HCT116 (cell line): ENCODE data around the gene APBA1. TPM values are rescaled to one million over a fixed set of nuclear protein-coding genes. Genes with fewer than 3 reads are reported as not detected.

ENCODE experiments used
- ATAC-seq: fragments of 200-7000 bp; cut with Tn5 transposase; 2 replicates; pipeline ENCODE4 v1.9.1; 2020; ENCODE audit warnings: mild to moderate bottlenecking, moderate library complexity
- BruUV-seq: library from RNA; stranded (reverse); fragments of 400-500 nt; replicated peaks from 2 replicates; lab custom pipeline; 2021; lab: Mats Ljungman, UMichigan
- CTCF ChIA-PET: fragments of 300-600 bp; sonication (Branson Sonifier 250); formaldehyde crosslinking; loops from one replicate; lab custom pipeline; 2021; ENCODE audit warnings: antibody characterized with exemption; lab: Charles Lee
- POLR2A ChIA-PET: fragments of 300-600, 350-600 bp; sonication (Branson Sonifier 250); formaldehyde crosslinking; loops from one replicate; lab custom pipeline; 2021; ENCODE audit warnings: antibody characterized with exemption; lab: Charles Lee
- RAD21 ChIA-PET, 2 experiments: fragments of 300-600 bp; sonication (Branson Sonifier 250); formaldehyde crosslinking; loops; one replicate each; lab custom pipeline; 2023; ENCODE audit warnings: low total read pairs in 2 of 2; ENCODE audit not compliant: uncharacterized antibody in 2 of 2, unreplicated experiment in 2 of 2, low non-redundant PET in 1 of 2; lab: Charles Lee
- DNase-seq: peaks from one replicate; pipeline ENCODE4 v3.0.0-alpha.2; 2010; ENCODE audit warnings: low read depth, low spot score
- H2AFZ ChIP-seq: fragments of 200-600 bp; shearing (Covaris generic), sonication (generic); 2 replicates; pipeline ENCODE4 v1.6.1; 2017; ENCODE audit warnings: low read depth, mixed run types, mixed read lengths, antibody characterized with exemption, low read length; ENCODE audit not compliant: poor library complexity, severe bottlenecking
- H3K27ac ChIP-seq: 2 replicates; pipeline ENCODE4 v1.5.1; 2012; ENCODE audit warnings: low read depth, low read length
- H3K27me3 ChIP-seq: fragments of 200-600 bp; sonication (generic); 2 replicates; pipeline ENCODE4 v1.6.1; 2016; ENCODE audit warnings: mixed run types, low read length, mixed read lengths; ENCODE audit not compliant: insufficient read depth
- H3K36me3 ChIP-seq, 2 experiments: fragments of 200-500 bp in 1 of 2; fragments of 200-600 bp in 1 of 2; sonication (Bioruptor generic) in 1 of 2; sonication (generic) in 1 of 2; 2 replicates each; pipeline versions ENCODE4 v1.5.1 to v1.6.1; 2014 to 2016; ENCODE audit warnings: low read length in 2 of 2, inconsistent platforms in 1 of 2, mixed read lengths in 1 of 2, mixed run types in 1 of 2; ENCODE audit not compliant: insufficient read depth in 2 of 2, control insufficient read depth in 1 of 2
- H3K4me1 ChIP-seq, 2 experiments: fragments of 200-600 bp in 1 of 2; sonication (generic) in 1 of 2; 2 replicates each; pipeline versions ENCODE4 v1.5.1 to v1.6.1; 2012 to 2017; ENCODE audit warnings: low read length in 2 of 2, inconsistent platforms in 1 of 2, mild to moderate bottlenecking in 1 of 2, mixed read lengths in 1 of 2, mixed run types in 1 of 2, moderate library complexity in 1 of 2; ENCODE audit not compliant: insufficient read depth in 2 of 2, control insufficient read depth in 1 of 2
- H3K4me2 ChIP-seq: fragments of 200-600 bp; sonication (generic); 2 replicates; pipeline ENCODE4 v1.6.1; 2017; ENCODE audit warnings: mixed run types, low read length, mixed read lengths
- H3K4me3 ChIP-seq, 2 experiments: fragments of 200-600 bp in 1 of 2; sonication (generic) in 1 of 2; replicated peaks in 1 of 2; 2 replicates each; pipeline ENCODE4 v1.5.1; 2011 to 2016; ENCODE audit warnings: low read length in 2 of 2, control low read depth in 1 of 2, low read depth in 1 of 2, mild to moderate bottlenecking in 1 of 2, mixed read lengths in 1 of 2, mixed run types in 1 of 2
- H3K79me2 ChIP-seq: fragments of 200-600 bp; sonication (generic); 2 replicates; pipeline ENCODE4 v1.6.1; 2017; ENCODE audit warnings: mild to moderate bottlenecking, mixed run types, low read length, moderate library complexity, mixed read lengths; ENCODE audit not compliant: insufficient read depth
- H3K9ac ChIP-seq: fragments of 200-600 bp; sonication (generic); 2 replicates; pipeline ENCODE4 v1.6.1; 2016; ENCODE audit warnings: low read length, mixed read lengths
- H3K9me2 ChIP-seq: fragments of 200-600 bp; sonication (generic), shearing (Covaris generic); 2 replicates; pipeline ENCODE4 v1.6.1; 2017; ENCODE audit warnings: mixed run types, mild to moderate bottlenecking, moderate library complexity; ENCODE audit not compliant: insufficient read depth
- H3K9me3 ChIP-seq, 2 experiments: fragments of 200-500 bp in 1 of 2; fragments of 200-600 bp in 1 of 2; sonication (Bioruptor generic) in 1 of 2; sonication (generic) in 1 of 2; 2 replicates each; pipeline ENCODE4 v1.6.1; 2014 to 2017; ENCODE audit warnings: low read length in 2 of 2, mixed read lengths in 2 of 2, inconsistent platforms in 1 of 2, low read depth in 1 of 2, mild to moderate bottlenecking in 1 of 2, mixed run types in 1 of 2, moderate library complexity in 1 of 2; ENCODE audit not compliant: control insufficient read depth in 1 of 2, insufficient read depth in 1 of 2
- H4K20me1 ChIP-seq: fragments of 200-600 bp; sonication (generic), shearing (Covaris generic); 2 replicates; pipeline ENCODE4 v1.6.1; 2017; ENCODE audit warnings: mixed run types, mild to moderate bottlenecking, moderate library complexity; ENCODE audit not compliant: insufficient read depth
- CBX3 ChIP-seq: IDR thresholded peaks from 2 replicates; pipeline ENCODE4 v1.6.1; 2012; ENCODE audit warnings: low read depth
- CEBPB ChIP-seq: IDR thresholded peaks from 2 replicates; pipeline ENCODE4 v1.6.1; 2012; ENCODE audit warnings: low read depth
- EGR1 ChIP-seq: IDR thresholded peaks from 2 replicates; pipeline ENCODE4 v1.6.1; 2012; ENCODE audit warnings: low read depth
- EZH2phosphoT487 ChIP-seq: fragments of 200-600 bp; IDR thresholded peaks from 2 replicates; pipeline ENCODE4 v1.6.1; 2018; ENCODE audit warnings: antibody characterized with exemption, borderline replicate concordance
- RAD21 ChIP-seq: IDR thresholded peaks from 2 replicates; pipeline ENCODE4 v1.6.1; 2012; ENCODE audit warnings: low read depth, mild to moderate bottlenecking
- SP1 ChIP-seq: IDR thresholded peaks from 2 replicates; pipeline ENCODE4 v1.6.1; 2012; ENCODE audit warnings: low read depth
- SRF ChIP-seq: IDR thresholded peaks from 2 replicates; pipeline ENCODE4 v1.6.1; 2012; ENCODE audit warnings: low read depth
- TCF7L2 ChIP-seq: IDR thresholded peaks from 2 replicates; pipeline ENCODE4 v1.7.0; 2011; ENCODE audit warnings: borderline replicate concordance, inconsistent platforms; ENCODE audit not compliant: insufficient read depth, insufficient read length; ENCODE audit errors: extremely low read depth
- ZFX ChIP-seq: fragments of 450-650 bp; IDR thresholded peaks from 2 replicates; pipeline ENCODE4 v1.6.1; 2017
- ZNF274 ChIP-seq: fragments of 200-500 bp; sonication (Bioruptor generic); IDR thresholded peaks from 2 replicates; pipeline ENCODE4 v1.6.1; 2014; ENCODE audit warnings: mild to moderate bottlenecking, low read depth, low read length, inconsistent platforms
- intact Hi-C: fragments of 100-400 bp; cut with micrococcal nuclease; formaldehyde crosslinking; loops from 2 replicates; pipeline ENCODE4 v1.10.0; 2022
- total RNA-seq: library from RNA; stranded (reverse); gene quantifications from one replicate; pipeline ENCODE4 v1.2.1, GENCODE V29; 2021; ENCODE audit not compliant: unreplicated experiment
- TF ChIP-seq, protein P1 (sequence below): IDR thresholded peaks from 2 replicates; pipeline ENCODE4 v1.6.1; 2012
- TF ChIP-seq, protein P2 (sequence below): IDR thresholded peaks from 2 replicates; pipeline ENCODE4 v1.6.1; 2012; ENCODE audit warnings: low read depth
- TF ChIP-seq, protein P3 (sequence below): IDR thresholded peaks from 2 replicates; pipeline ENCODE4 v1.6.1; 2012
- TF ChIP-seq, protein P4 (sequence below), 3 experiments: fragments of 200-600 bp in 1 of 3; sonication (generic) in 1 of 3; IDR thresholded peaks in 2 of 3; conservative IDR thresholded peaks in 1 of 3; 2 replicates each; pipeline ENCODE4 v1.5.1; 2012 to 2017; ENCODE audit warnings: low read depth in 2 of 3, low read length in 2 of 3, antibody characterized with exemption in 1 of 3, borderline replicate concordance in 1 of 3, control low read depth in 1 of 3, mild to moderate bottlenecking in 1 of 3, mixed read lengths in 1 of 3, mixed run types in 1 of 3, moderate library complexity in 1 of 3; ENCODE audit not compliant: insufficient read depth in 1 of 3

The APBA1 gene
- total RNA-seq, 1 experiment from 2014 or later = 0.20 TPM

DNA sequence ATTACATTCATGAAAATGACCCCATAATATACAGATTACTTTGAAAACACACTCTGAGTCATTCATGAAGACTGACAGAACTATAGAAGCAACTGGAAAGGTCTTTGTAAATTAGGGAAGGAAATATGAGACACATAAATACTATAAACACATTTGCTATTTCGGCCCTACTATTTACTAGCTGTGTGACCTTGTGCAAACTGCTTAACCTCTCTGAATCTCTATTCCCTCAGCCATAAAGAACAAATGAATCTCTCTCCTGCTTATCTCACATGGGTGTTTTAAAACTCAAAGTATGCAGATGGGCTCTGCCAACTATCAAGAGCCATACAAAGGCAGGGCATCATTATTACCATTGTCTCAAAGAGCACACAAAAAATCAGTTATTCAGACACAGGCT is 52.9 kb downstream of the APBA1 start:
- ChIA-PET POLR2A (no interaction called here), RAD21 (no interaction called here)
- no TSS peak for BruUV-seq
- H3K79me2 ChIP-seq = no peaks in the 10 kb centered on the region
- H3K9me3 ChIP-seq = no peaks in the 10 kb centered on the region
- intact Hi-C loops = no loop called here
- H3K4me3 ChIP-seq = no peak overlapping the region
- peaks cover 16% of the 10 kb centered on the region; the same call in 1 of the 2 replicates for H3K27me3 ChIP-seq
- no peaks in the 10 kb centered on the region for H3K9me2 ChIP-seq
- H3K4me2 ChIP-seq = no peak overlapping the region
- TF ChIP-seq, protein P1, sequence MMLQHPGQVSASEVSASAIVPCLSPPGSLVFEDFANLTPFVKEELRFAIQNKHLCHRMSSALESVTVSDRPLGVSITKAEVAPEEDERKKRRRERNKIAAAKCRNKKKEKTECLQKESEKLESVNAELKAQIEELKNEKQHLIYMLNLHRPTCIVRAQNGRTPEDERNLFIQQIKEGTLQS = no peak
- TF ChIP-seq, all 23 proteins: peak for 0
- no peak for ATAC-seq
- Histone ChIP-seq H2AFZ (no peak overlapping the region), H4K20me1 (no peaks in the 10 kb centered on the region), H3K4me1 (no peaks in the 10 kb centered on the region), H3K9ac (no peak overlapping the region), H3K27ac (no peak overlapping the region), H3K36me3 (no peaks in the 10 kb centered on the region)
- DNase-seq = no peak
- CTCF ChIA-PET = no interaction called here

DNA sequence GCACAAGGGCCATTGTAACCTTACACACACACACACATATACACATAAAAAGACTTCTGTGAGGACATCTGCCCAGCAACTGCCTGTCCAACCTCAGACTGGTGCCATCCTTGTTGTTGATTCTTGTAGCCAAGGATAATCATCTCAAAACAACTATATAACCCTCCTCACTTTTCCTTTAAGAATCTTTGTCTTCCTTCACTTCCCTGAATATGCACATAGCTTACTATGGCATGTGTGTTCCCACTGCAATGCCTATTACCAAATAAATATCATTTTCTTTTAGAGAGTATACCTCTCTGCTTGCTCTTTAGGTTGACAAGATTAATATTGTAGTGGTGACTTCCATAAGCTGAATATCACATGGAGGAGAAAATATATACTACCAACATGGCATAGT is 55.2 kb downstream of the APBA1 start:
- H3K27ac ChIP-seq = no peak overlapping the region
- ChIA-PET RAD21 (no interaction called here), POLR2A (no interaction called here), CTCF (no interaction called here)
- no peaks in the 10 kb centered on the region for H3K36me3 ChIP-seq
- no peak overlapping the region for H3K4me3 ChIP-seq
- no peaks in the 10 kb centered on the region for H3K9me2 ChIP-seq
- ATAC-seq (no peak), DNase-seq (no peak)
- H3K9me3 ChIP-seq = no peaks in the 10 kb centered on the region
- H3K4me1 ChIP-seq = no peaks in the 10 kb centered on the region
- no peak overlapping the region for H2AFZ ChIP-seq
- H3K9ac ChIP-seq = no peak overlapping the region
- H3K27me3 ChIP-seq = peaks cover 18% of the 10 kb centered on the region
- no peak overlapping the region for H3K4me2 ChIP-seq
- no TSS peak for BruUV-seq
- no peaks in the 10 kb centered on the region for H4K20me1 ChIP-seq
- intact Hi-C loops = no loop called here
- H3K79me2 ChIP-seq = no peaks in the 10 kb centered on the region
- TF ChIP-seq SRF (no peak), CEBPB (no peak), SP1 (no peak), CBX3 (no peak), ZNF274 (no peak), EGR1 (no peak), TCF7L2 (no peak), RAD21 (no peak), EZH2phosphoT487 (no peak), ZFX (no peak)
- TF ChIP-seq, protein P2, sequence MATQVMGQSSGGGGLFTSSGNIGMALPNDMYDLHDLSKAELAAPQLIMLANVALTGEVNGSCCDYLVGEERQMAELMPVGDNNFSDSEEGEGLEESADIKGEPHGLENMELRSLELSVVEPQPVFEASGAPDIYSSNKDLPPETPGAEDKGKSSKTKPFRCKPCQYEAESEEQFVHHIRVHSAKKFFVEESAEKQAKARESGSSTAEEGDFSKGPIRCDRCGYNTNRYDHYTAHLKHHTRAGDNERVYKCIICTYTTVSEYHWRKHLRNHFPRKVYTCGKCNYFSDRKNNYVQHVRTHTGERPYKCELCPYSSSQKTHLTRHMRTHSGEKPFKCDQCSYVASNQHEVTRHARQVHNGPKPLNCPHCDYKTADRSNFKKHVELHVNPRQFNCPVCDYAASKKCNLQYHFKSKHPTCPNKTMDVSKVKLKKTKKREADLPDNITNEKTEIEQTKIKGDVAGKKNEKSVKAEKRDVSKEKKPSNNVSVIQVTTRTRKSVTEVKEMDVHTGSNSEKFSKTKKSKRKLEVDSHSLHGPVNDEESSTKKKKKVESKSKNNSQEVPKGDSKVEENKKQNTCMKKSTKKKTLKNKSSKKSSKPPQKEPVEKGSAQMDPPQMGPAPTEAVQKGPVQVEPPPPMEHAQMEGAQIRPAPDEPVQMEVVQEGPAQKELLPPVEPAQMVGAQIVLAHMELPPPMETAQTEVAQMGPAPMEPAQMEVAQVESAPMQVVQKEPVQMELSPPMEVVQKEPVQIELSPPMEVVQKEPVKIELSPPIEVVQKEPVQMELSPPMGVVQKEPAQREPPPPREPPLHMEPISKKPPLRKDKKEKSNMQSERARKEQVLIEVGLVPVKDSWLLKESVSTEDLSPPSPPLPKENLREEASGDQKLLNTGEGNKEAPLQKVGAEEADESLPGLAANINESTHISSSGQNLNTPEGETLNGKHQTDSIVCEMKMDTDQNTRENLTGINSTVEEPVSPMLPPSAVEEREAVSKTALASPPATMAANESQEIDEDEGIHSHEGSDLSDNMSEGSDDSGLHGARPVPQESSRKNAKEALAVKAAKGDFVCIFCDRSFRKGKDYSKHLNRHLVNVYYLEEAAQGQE = no peak
- TF ChIP-seq, protein P1 = no peak
- TF ChIP-seq, protein P3, sequence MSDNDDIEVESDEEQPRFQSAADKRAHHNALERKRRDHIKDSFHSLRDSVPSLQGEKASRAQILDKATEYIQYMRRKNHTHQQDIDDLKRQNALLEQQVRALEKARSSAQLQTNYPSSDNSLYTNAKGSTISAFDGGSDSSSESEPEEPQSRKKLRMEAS = no peak
- TF ChIP-seq, protein P4, sequence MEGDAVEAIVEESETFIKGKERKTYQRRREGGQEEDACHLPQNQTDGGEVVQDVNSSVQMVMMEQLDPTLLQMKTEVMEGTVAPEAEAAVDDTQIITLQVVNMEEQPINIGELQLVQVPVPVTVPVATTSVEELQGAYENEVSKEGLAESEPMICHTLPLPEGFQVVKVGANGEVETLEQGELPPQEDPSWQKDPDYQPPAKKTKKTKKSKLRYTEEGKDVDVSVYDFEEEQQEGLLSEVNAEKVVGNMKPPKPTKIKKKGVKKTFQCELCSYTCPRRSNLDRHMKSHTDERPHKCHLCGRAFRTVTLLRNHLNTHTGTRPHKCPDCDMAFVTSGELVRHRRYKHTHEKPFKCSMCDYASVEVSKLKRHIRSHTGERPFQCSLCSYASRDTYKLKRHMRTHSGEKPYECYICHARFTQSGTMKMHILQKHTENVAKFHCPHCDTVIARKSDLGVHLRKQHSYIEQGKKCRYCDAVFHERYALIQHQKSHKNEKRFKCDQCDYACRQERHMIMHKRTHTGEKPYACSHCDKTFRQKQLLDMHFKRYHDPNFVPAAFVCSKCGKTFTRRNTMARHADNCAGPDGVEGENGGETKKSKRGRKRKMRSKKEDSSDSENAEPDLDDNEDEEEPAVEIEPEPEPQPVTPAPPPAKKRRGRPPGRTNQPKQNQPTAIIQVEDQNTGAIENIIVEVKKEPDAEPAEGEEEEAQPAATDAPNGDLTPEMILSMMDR (IDR thresholded peaks at IDR 0.05 in 2 of 3, conservative IDR thresholded peaks at IDR 0.05 in 1 of 3; ENCODE audit: borderline replicate concordance in 1 of 3, insufficient read depth in 1 of 3, low read depth in 2 of 3, low read length in 2 of 3) = no peak
